Left lobe of liver (tissue), 2 donors: ENCODE results near the gene INPP4B. TPM values are rescaled to one million over a fixed set of nuclear protein-coding genes. Genes with fewer than 3 reads are reported as not detected.
A peak's percentile ranks its signal among the peaks of the same experiment; 100 is the strongest.
"Not testable (repeated sequence)": the region's sequence is repeated elsewhere in the genome, so short reads cannot be mapped to it uniquely, and the experiment has no call there.

ENCODE experiments used
- ATAC-seq: fragments of 200-7000 bp; cut with Tn5 transposase; one replicate; pipeline ENCODE4 v1.9.1; 2020; ENCODE audit warnings: mild to moderate bottlenecking, moderate library complexity
- DNase-seq: peaks from one replicate; pipeline ENCODE4 v3.0.0-alpha.2; 2020; ENCODE audit warnings: low spot score
- total RNA-seq: library from RNA; stranded (reverse); gene quantifications from one replicate; pipeline ENCODE4 v1.2.1, GENCODE V29; 2021
- donor health status: DM: no; HTN: no; CAD: no; lungs with moderate emphysema.
- donor health status: DM: no; HTN: yes; CAD: no.

INPP4B gene
- total RNA-seq, 1 donor from 2014 or later, result 0.93 TPM

GRCh38 chr4:142690406-142691163 lies 155.5 kb downstream of the INPP4B start:
- DNase-seq (no peak), ATAC-seq (no peak)

DNA sequence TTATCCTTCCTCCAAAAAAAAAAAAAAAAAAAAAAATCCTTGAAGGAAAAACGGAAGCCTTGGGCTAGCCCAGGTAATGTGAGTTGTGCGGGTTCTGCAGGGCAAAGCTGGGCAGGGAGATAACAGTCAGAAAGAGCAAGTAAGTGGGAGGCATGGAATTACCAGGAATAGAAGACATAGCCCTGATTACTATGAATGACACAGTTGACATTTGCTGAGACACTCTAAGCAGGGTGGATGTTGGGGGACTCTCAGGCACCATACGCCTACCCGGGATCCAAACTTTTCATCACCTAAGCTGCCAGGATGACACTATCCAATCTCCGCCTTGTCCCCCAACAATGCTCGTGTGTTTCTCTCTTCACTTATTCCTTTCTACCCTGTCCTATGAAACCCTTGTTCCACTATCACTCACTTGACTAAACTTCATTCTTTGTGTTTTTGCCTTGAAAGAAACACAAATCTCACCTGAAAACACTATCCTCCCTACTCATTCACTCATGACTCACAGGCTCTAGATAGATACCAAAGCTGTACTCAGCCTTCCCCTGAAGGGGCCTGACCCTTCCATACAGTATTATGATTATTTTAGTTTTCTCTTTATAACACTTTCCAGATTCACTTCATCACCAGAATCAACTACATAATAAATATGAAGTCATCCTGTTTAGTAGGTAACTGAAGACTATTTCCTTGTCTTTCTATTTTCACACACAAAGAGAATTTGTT lies 158.4 kb downstream of the INPP4B start:
- no peak for DNase-seq
- no peak for ATAC-seq

- ATAC-seq (no peak), DNase-seq (no peak)
Measured at GRCh38 chr4:142686081-142686480, 160.0 kb downstream of the INPP4B start.

- ATAC-seq (no peak), DNase-seq (no peak)
Measured at GRCh38 chr4:142683997-142684396, 162.1 kb downstream of the INPP4B start.

GRCh38 chr4:142683503-142683902 lies 162.6 kb downstream of the INPP4B start:
- no peak for DNase-seq
- ATAC-seq, result no peak

DNA sequence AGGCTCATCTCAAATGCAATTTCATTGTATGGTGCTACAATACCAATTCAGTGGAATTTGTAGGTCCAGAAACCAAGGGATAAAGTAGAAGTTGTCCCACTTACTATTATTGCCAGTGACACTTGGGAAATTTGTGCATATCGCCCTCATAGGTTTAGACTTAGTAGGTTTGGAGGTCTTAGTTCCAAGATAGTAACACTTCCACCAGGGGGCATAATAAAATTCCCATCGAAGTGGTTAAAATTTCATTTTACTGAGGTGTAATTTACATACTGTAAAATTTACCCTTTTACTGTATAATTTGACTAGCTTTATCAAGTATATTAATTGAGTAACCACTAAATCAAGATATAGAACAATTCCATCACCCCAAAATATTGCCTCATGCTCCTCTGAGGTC lies 174.6 kb downstream of the INPP4B start:
- ATAC-seq, result no peak
- DNase-seq, result no peak

DNA sequence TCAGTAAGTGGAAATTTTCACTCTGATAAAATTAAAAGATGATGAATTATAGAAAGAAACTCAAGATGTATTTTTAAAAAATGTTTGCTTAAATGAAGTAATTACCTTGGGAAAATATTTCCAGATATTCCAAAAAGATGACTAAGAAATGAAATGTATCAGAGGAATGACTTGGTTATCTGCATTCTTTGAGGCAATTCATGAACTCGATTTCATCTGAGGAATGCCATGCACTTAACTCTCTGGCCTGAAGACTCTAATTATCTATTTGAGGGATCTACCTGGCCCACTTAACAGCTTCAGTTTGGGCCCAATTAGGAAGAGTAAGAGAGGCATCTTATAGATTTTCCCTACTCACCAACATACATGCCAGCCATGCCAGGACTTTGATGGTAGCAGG lies 182.3 kb downstream of the INPP4B start:
- no peak for DNase-seq
- no peak for ATAC-seq

- DNase-seq (no peak), ATAC-seq (no peak)
Measured at GRCh38 chr4:142660728-142661127, 185.4 kb downstream of the INPP4B start.

- DNase-seq, result no peak
- ATAC-seq, result no peak
Measured at GRCh38 chr4:142656178-142656577, 189.9 kb downstream of the INPP4B start.

DNA sequence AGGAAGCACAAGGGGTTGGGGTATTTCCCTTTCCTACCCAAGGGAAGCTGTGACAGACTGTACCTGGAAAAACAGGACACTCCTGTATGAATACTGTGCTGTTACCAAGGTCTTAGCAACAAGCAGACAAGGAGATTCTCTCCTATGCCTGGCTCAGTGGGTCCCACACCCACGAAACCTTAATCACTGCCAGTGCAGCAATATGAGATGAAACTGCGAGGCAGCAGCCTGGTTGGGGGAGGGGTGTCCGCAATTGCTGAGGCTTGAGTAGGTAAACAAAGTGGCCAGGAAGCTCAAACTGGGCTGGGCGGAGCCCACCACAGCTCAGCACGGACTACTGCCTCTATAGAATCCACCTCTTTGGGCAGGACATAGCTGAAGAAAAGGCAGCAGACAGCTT lies 197.7 kb downstream of the INPP4B start:
- no peak for DNase-seq
- ATAC-seq, result no peak

GRCh38 chr4:142645475-142646108 lies 200.5 kb downstream of the INPP4B start:
- no peak for ATAC-seq

GRCh38 chr4:142644628-142645027 lies 201.5 kb downstream of the INPP4B start:
- ATAC-seq, DNase-seq: not testable (repeated sequence)

More at GRCh38 chr4:142645475-142646108, 200.5 kb downstream of the INPP4B start:
- no peak for DNase-seq

GRCh38 chr4:142637614-142638013 lies 208.5 kb downstream of the INPP4B start:
- DNase-seq (no peak), ATAC-seq (no peak)

GRCh38 chr4:142631836-142632235 lies 214.3 kb downstream of the INPP4B start:
- DNase-seq (no peak), ATAC-seq (no peak)

DNA sequence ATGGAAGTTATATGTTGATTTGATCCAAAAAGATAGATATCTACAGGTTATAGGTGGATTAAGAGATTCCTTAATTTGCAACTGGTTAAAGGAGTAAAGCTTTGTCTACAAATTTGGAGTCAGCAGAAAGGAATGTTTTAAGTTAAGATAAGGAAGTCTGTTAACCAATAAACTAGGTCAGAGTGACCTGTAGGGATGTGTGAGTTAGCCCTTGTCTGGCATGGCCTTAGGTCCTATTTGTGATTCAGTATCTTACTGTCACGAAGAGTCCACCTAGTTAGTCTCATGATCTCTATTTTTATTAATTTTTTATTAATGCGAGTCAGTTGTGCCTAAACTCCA lies 230.8 kb downstream of the INPP4B start:
- ATAC-seq (no peak), DNase-seq (no peak)

DNA sequence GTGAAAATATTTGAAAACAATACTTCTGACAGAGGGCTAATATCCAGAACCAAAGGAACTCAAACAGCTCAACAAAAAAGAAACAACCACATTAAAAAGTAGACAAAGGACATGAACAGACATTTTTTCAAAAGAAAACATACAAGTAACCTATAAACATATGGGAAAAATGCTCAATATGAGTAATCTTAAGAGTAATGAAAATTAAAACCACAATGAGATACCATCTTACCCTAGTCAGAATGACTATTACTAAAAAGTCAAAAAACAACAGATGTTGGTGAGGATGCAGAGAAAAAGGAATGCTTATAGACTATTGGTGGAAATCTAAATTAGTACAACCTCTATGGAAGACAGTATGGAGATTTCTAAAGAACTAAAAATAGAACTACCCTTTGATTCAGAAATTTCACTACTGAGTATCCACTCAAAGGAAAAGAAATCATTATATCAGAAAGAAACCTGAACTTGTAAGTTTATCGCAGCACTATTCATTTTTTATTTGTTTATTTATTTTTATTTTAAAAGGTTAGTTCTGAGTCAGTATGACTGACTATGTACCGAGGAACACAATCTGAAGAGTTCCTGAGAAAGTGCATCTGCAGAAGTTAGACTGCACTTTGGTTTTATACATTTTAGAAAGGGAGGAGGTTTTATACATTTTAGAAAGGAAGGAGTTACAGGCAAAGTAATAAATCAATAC lies 231.3 kb downstream of the INPP4B start:
- ATAC-seq, result no peak

DNA sequence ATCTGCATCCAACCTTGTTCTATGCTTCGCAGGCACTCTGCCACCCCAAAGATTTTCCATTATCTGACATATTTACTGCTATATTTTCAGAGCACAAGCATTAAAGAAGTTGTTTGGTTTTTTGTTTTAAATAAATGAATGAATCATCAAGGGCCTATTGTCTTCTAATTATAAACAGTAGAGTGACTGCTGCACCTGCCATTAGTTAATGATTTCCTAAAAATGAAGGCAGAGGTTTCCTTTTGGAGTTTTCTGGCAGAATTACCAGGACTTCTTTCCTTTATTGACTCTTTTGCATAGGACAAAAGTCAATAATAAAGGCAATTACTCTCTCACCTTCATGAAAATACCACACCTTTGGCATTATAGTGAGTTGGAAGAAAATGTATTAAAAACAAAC lies 238.1 kb downstream of the INPP4B start:
- no peak for DNase-seq
- ATAC-seq, result no peak

More for the DNA sequence above, 231.3 kb downstream of the INPP4B start:
- no peak for DNase-seq

DNA sequence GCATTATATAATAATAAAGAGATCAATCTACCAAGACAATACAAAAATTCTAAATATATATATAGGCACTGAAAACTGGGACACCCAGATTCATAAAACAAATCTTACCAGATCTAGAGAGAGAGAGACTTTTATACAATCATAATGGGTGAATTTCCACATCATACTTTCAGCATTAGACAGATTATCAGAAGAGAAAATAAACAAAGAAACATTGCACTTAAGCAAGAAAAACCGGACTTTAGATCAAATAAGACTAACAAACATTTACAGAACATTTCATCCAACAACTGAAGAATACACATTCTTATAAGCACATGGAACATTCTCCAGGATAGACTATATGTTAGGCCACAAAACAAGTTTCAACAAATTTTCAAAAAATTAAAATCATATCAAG lies 245.1 kb downstream of the INPP4B start:
- ATAC-seq, result peak; percentile 62
- DNase-seq, result no peak

- ATAC-seq, result no peak
- DNase-seq, result no peak
Measured at GRCh38 chr4:142598132-142598531, 248.0 kb downstream of the INPP4B start.

- ATAC-seq (peak; percentile 84), DNase-seq (no peak)
Measured at GRCh38 chr4:142596595-142596994, 249.5 kb downstream of the INPP4B start.

DNA sequence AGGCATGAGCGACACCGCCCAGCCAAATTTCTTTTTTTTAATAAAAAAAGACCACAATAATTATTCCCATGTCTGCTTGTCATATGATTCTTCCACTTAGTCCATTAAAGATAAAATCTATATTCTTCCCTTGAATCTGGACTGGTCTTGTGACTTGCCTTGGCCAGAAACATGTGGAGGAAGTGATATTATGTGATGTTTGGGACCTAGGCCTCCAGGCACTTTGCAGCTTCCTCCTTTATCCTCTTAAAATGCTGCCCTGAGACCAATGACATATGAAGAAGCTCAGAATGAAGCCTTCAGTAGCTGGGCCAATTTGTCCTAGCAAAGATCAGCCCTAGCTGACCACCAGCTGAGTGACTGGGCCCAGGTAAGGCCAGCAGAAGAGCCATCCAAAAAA lies 250.0 kb downstream of the INPP4B start:
- no peak for ATAC-seq
- no peak for DNase-seq
